Bronchial epithelial cell (primary cell): ENCODE data around the gene PLA1A. TPM values are rescaled to one million over a fixed set of nuclear protein-coding genes. Genes with fewer than 3 reads are reported as not detected.

ENCODE experiments used
- DNase-seq: peaks from one replicate; pipeline ENCODE4 v3.0.0-alpha.2; 2010; ENCODE audit warnings: low read depth
- FAIRE-seq: peaks from 2 replicates; lab custom pipeline; 2011; peaks lifted over from hg19 to GRCh38; lab: Jason Lieb, UNC
- H3K27me3 ChIP-seq: 2 replicates; pipeline ENCODE4 v1.5.1; 2011; ENCODE audit warnings: low read length; ENCODE audit not compliant: control insufficient read depth, insufficient read depth
- H3K36me3 ChIP-seq: 2 replicates; pipeline ENCODE4 v1.5.1; 2011; ENCODE audit warnings: low read length; ENCODE audit not compliant: control insufficient read depth, insufficient read depth
- H3K4me3 ChIP-seq: 2 replicates; pipeline ENCODE4 v1.5.1; 2011; ENCODE audit warnings: mild to moderate bottlenecking, low read depth, low read length, control low read depth
- CTCF ChIP-seq: IDR thresholded peaks from 2 replicates; pipeline ENCODE4 v1.5.1; 2011; ENCODE audit warnings: mild to moderate bottlenecking, moderate library complexity, low read length, control low read depth, inconsistent platforms; ENCODE audit not compliant: insufficient read depth, severe bottlenecking
- total RNA-seq: library from RNA; depleted of rRNA; stranded (reverse); fragments of >200 nt; gene quantifications from 2 replicates; pipeline ENCODE4 v1.2.1, GENCODE V29; 2014

The PLA1A gene
- total RNA-seq, 1 donor from 2014 or later: not detected

GRCh38 chr3:119643528-119643927, 45.8 kb downstream of the PLA1A start:
- Histone ChIP-seq H3K36me3 (no peaks in the 10 kb centered on the region), H3K27me3 (no peaks in the 10 kb centered on the region), H3K4me3 (no peak overlapping the region)
- no peak for TF ChIP-seq CTCF
- DNase-seq (peak; percentile 87), FAIRE-seq (peak; percentile 62)

GRCh38 chr3:119644481-119644880, 46.8 kb downstream of the PLA1A start:
- no peak for TF ChIP-seq CTCF
- Histone ChIP-seq H3K27me3 (no peaks in the 10 kb centered on the region), H3K36me3 (no peaks in the 10 kb centered on the region), H3K4me3 (no peak overlapping the region)
- DNase-seq (no peak), FAIRE-seq (no peak)

GRCh38 chr3:119645813-119646212, 48.1 kb downstream of the PLA1A start:
- DNase-seq (no peak), FAIRE-seq (no peak)
- no peak overlapping the region for H3K4me3 ChIP-seq
- no peak for TF ChIP-seq CTCF
- no peaks in the 10 kb centered on the region for H3K27me3 ChIP-seq
- H3K36me3 ChIP-seq: no peaks in the 10 kb centered on the region

DNA sequence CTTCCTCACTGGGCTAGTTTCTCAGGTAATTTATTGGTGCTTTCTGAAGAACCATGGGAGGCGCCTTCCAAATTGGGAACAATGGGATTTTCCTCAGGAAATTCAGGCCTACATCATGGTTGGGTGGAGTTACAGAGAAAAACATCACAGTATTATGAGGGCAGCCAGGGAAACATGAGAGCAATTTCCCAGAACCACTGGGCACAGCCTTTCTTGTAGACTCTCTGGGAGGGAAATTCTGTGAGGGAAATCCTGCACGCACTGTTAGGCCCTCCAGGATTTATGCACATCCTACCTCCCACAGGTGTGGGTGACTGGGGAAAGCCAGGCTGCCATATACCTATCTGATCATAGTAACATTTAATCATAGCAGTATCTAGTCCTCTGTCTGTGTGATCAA, 49.5 kb downstream of the PLA1A start:
- FAIRE-seq (no peak), DNase-seq (no peak)
- H3K27me3 ChIP-seq: no peaks in the 10 kb centered on the region
- H3K36me3 ChIP-seq: no peaks in the 10 kb centered on the region
- no peak overlapping the region for H3K4me3 ChIP-seq
- TF ChIP-seq CTCF: no peak

DNA sequence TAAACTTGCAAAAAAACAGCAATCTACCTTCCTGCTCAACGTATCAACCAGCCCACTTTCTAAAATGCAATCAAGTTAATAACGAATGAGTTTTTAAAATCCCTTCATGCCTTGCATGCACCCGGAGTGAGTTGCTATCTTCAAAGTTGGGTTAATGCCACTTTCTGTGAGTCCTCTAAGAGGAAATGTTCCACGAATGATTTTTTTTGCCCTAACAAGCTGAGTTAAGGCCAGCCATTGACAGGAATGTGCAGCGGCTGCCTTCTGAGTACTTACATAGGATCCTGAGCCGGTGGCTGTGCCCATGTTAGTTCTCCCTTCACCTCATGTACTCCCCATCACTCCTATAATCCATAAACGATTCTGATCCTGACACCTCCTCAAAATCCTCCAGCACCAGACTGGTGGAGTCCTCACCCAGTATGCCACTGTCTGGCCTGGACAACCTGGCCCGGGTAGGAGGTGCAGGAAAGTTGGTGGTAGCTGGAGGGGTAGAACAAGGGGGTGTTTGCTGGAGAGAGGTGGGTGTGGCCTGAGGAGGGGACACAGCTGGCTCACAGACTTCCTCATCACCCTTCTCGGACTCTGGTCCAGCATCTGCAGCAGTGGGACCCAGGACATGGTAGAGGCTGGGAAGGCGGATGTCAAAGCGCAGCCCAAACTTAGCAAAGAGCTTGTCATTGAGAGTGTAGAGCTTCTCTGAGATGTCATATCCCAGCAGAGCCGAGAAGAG, 50.3 kb downstream of the PLA1A start:
- DNase-seq (no peak), FAIRE-seq (no peak)
- no peaks in the 10 kb centered on the region for H3K27me3 ChIP-seq
- H3K36me3 ChIP-seq: no peaks in the 10 kb centered on the region
- no peak overlapping the region for H3K4me3 ChIP-seq
- no peak for TF ChIP-seq CTCF

DNA sequence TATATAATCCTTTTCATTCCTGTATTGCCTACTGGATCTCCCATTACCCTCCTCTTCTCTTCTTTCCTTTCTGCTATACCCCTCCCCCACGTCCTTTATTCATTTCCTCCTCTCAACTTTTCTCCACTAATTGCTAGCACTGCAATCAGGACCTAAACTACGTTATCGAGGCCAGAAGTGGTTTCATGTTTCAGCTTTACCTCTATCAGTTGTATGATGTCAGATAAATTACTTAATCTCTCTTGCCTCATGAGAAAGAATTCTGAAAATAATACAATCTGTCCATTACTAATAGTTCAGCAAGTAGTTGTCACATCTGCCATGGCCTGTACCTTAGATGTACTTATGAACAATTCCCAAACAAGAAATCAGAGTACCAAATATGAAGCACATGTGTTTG, 52.1 kb downstream of the PLA1A start:
- no peak for FAIRE-seq
- H3K4me3 ChIP-seq: no peak overlapping the region
- H3K36me3 ChIP-seq: no peaks in the 10 kb centered on the region
- peak; percentile 67 for DNase-seq
- H3K27me3 ChIP-seq: no peaks in the 10 kb centered on the region
- no peak for TF ChIP-seq CTCF
